Astrocyte (in vitro differentiated cells and primary cell): ENCODE data around the gene OCEL1. TPM values are rescaled to one million over a fixed set of nuclear protein-coding genes. Genes with fewer than 3 reads are reported as not detected.

Experiments
- DNase-seq: peaks from one replicate; pipeline ENCODE4 v3.0.0-alpha.2; 2010; ENCODE audit warnings: low read depth
- FAIRE-seq: peaks from 2 replicates; lab custom pipeline; 2011; peaks lifted over from hg19 to GRCh38; lab: Jason Lieb, UNC
- H2AFZ ChIP-seq: 2 replicates; pipeline ENCODE4 v1.6.0; 2012; ENCODE audit warnings: low read depth, low read length, inconsistent platforms
- H3K27ac ChIP-seq: 2 replicates; pipeline ENCODE4 v1.5.1; 2011; ENCODE audit warnings: low read depth, low read length, inconsistent platforms
- H3K27me3 ChIP-seq: 2 replicates; pipeline ENCODE4 v1.6.0; 2011; ENCODE audit warnings: low read length, inconsistent platforms; ENCODE audit not compliant: insufficient read depth
- H3K36me3 ChIP-seq: 2 replicates; pipeline ENCODE4 v1.5.1; 2011; ENCODE audit warnings: low read length, inconsistent platforms; ENCODE audit not compliant: insufficient read depth
- H3K4me1 ChIP-seq: 2 replicates; pipeline ENCODE4 v1.5.1; 2011; ENCODE audit warnings: low read length, inconsistent platforms; ENCODE audit not compliant: insufficient read depth
- H3K4me2 ChIP-seq: 2 replicates; pipeline ENCODE4 v1.6.0; 2012; ENCODE audit warnings: low read length, inconsistent platforms
- H3K4me3 ChIP-seq: 2 replicates; pipeline ENCODE4 v1.5.1; 2011; ENCODE audit warnings: low read depth, mild to moderate bottlenecking, low read length, inconsistent platforms; ENCODE audit not compliant: insufficient read depth
- H3K79me2 ChIP-seq: 2 replicates; pipeline ENCODE4 v1.6.0; 2012; ENCODE audit warnings: mild to moderate bottlenecking, low read length, inconsistent platforms; ENCODE audit not compliant: insufficient read depth
- H3K9ac ChIP-seq: 2 replicates; pipeline ENCODE4 v1.6.0; 2012; ENCODE audit warnings: mild to moderate bottlenecking, low read length, inconsistent platforms
- H3K9me3 ChIP-seq: 2 replicates; pipeline ENCODE4 v1.5.1; 2012; ENCODE audit warnings: low read depth, mild to moderate bottlenecking, low read length, inconsistent platforms; ENCODE audit not compliant: insufficient read depth
- H4K20me1 ChIP-seq: 2 replicates; pipeline ENCODE4 v1.6.0; 2012; ENCODE audit warnings: low read length, inconsistent platforms; ENCODE audit not compliant: insufficient read depth
- H3K27ac Mint-ChIP-seq: one replicate; pipeline ENCODE4 v1.8.0; 2021; ENCODE audit warnings: mild to moderate bottlenecking, mixed read lengths; ENCODE audit not compliant: unreplicated experiment
- H3K27me3 Mint-ChIP-seq: one replicate; pipeline ENCODE4 v1.8.0; 2021; ENCODE audit warnings: low read depth, mixed read lengths; ENCODE audit not compliant: unreplicated experiment
- H3K36me3 Mint-ChIP-seq: one replicate; pipeline ENCODE4 v1.8.0; 2021; ENCODE audit warnings: low read depth, mixed read lengths; ENCODE audit not compliant: unreplicated experiment
- H3K4me1 Mint-ChIP-seq: one replicate; pipeline ENCODE4 v1.8.0; 2021; ENCODE audit warnings: low read depth, mixed read lengths; ENCODE audit not compliant: unreplicated experiment
- H3K4me3 Mint-ChIP-seq: one replicate; pipeline ENCODE4 v1.8.0; 2021; ENCODE audit warnings: mild to moderate bottlenecking, moderate library complexity, mixed read lengths; ENCODE audit not compliant: unreplicated experiment
- H3K9me3 Mint-ChIP-seq: one replicate; pipeline ENCODE4 v1.8.0; 2021; ENCODE audit warnings: mild to moderate bottlenecking, mixed read lengths; ENCODE audit not compliant: unreplicated experiment
- CTCF ChIP-seq: IDR thresholded peaks from 2 replicates; pipeline ENCODE4 v1.5.1; 2011; ENCODE audit warnings: low read depth, mild to moderate bottlenecking, inconsistent platforms, low read length, moderate library complexity; ENCODE audit not compliant: insufficient read depth
- EZH2 ChIP-seq: IDR thresholded peaks from 2 replicates; pipeline ENCODE4 v1.6.1; 2012; ENCODE audit warnings: mild to moderate bottlenecking, low read length, inconsistent platforms; ENCODE audit not compliant: insufficient read depth
- total RNA-seq: library from RNA; stranded (reverse); gene quantifications from 2 replicates; pipeline ENCODE4 v1.2.1, GENCODE V29; 2021

The OCEL1 gene
- total RNA-seq, 1 donor from 2014 or later: 12.3 TPM

- Mint-ChIP-seq H3K36me3 (peaks cover 22% of the 10 kb centered on the region), H3K9me3 (no peaks in the 10 kb centered on the region), H3K4me3 (peak overlapping the region; percentile 87), H3K4me1 (peaks cover 4% of the 10 kb centered on the region), H3K27me3 (no peaks in the 10 kb centered on the region), H3K27ac (peak overlapping the region; percentile 93)
- Histone ChIP-seq H3K9ac (peak overlapping the region; percentile 94), H3K4me2 (peak overlapping the region; percentile 82), H3K36me3 (peaks cover 13% of the 10 kb centered on the region), H3K79me2 (peaks cover 8% of the 10 kb centered on the region), H3K4me3 (peak overlapping the region; percentile 70), H3K27ac (peak overlapping the region; percentile 94), H3K4me1 (peaks cover 15% of the 10 kb centered on the region), H4K20me1 (no peaks in the 10 kb centered on the region), H3K27me3 (no peaks in the 10 kb centered on the region), H2AFZ (peak overlapping the region; percentile 90), H3K9me3 (no peaks in the 10 kb centered on the region)
- TF ChIP-seq EZH2: no peak
- no peak for TF ChIP-seq CTCF
- no peak for DNase-seq
- FAIRE-seq: no peak
Observed at GRCh38 chr19:17214508-17215126, 11.4 kb upstream of the OCEL1 start.

GRCh38 chr19:17215127-17215971 is 10.7 kb upstream of the OCEL1 start, which contains the start of gene USE1:
Gene USE1, plus strand, starts transcription at chr19:17215357. Its CDS starts 49 bp downstream, at chr19:17215406.
- Mint-ChIP-seq H3K9me3 (no peaks in the 10 kb centered on the region), H3K27me3 (no peaks in the 10 kb centered on the region), H3K36me3 (peaks cover 25% of the 10 kb centered on the region), H3K4me3 (peak within 1 kb of the TSS; percentile 87), H3K4me1 (peaks cover 6% of the 10 kb centered on the region), H3K27ac (peak within 1 kb of the TSS; percentile 93)
- TF ChIP-seq EZH2 (no peak), CTCF (no peak)
- Histone ChIP-seq H3K9me3 (no peaks in the 10 kb centered on the region), H3K4me1 (peaks cover 14% of the 10 kb centered on the region), H3K4me3 (peak within 1 kb of the TSS; percentile 70), H3K79me2 (peaks cover 8% of the 10 kb centered on the region), H4K20me1 (no peaks in the 10 kb centered on the region), H3K27me3 (no peaks in the 10 kb centered on the region), H3K4me2 (peak within 1 kb of the TSS; percentile 82), H3K9ac (peak within 1 kb of the TSS; percentile 94), H3K36me3 (peaks cover 9% of the 10 kb centered on the region), H3K27ac (peak within 1 kb of the TSS; percentile 94), H2AFZ (peak within 1 kb of the TSS; percentile 90)
- FAIRE-seq (no peak), DNase-seq (peak; percentile 86)
